ENCODE results near the gene TRIM4. TPM values are rescaled to one million over a fixed set of nuclear protein-coding genes. Genes with fewer than 3 reads are reported as not detected.
"Not testable (repeated sequence)": the region's sequence is repeated elsewhere in the genome, so short reads cannot be mapped to it uniquely, and the experiment has no call there.

TRIM4 gene
- total RNA-seq = 27.9 TPM
- polyA plus RNA-seq = 30.2 TPM

GRCh38 chr7:99918959-99919813 is at the start of gene TRIM4:
TSS of gene TRIM4 (minus strand) at chr7:99919530. CDS start at chr7:99919401, 129 bp downstream.
- H3K4me3 ChIP-seq (ENCODE audit: low read depth, low read length) = peak within 1 kb of the TSS; percentile 89
- WGBS = under 1% methylated on average over 81 of the region's 81 CpGs
- H3K36me3 ChIP-seq (ENCODE audit: insufficient read depth) = no peaks in the 10 kb centered on the region

GRCh38 chr7:99958564-99959227 is 39.4 kb upstream of the TRIM4 start:
- H3K27ac ChIP-seq (ENCODE audit: low read depth) = no peak overlapping the region
- 68% methylated on average over 9 of the region's 9 CpGs for WGBS
- DNase-seq (ENCODE audit: extremely low spot score) = no peak

More at GRCh38 chr7:99918959-99919813, at the start of gene TRIM4:
- H3K27ac ChIP-seq (ENCODE audit: low read depth) = peak within 1 kb of the TSS; percentile 89
- H3K4me1 ChIP-seq (ENCODE audit: insufficient read depth) = peaks cover 2% of the 10 kb centered on the region
- DNase-seq (ENCODE audit: extremely low spot score) = peak; percentile 50

GRCh38 chr7:99955247-99955646 is 35.9 kb upstream of the TRIM4 start:
- no peak overlapping the region for H3K4me3 ChIP-seq (ENCODE audit: low read depth, low read length)
- H3K27ac ChIP-seq (ENCODE audit: low read depth) = no peak overlapping the region
- no peaks in the 10 kb centered on the region for H3K4me1 ChIP-seq (ENCODE audit: insufficient read depth)
- DNase-seq (ENCODE audit: extremely low spot score) = no peak
- 83% methylated on average over 6 of the region's 6 CpGs for WGBS
- no peaks in the 10 kb centered on the region for H3K36me3 ChIP-seq (ENCODE audit: insufficient read depth)

More at GRCh38 chr7:99958564-99959227, 39.4 kb upstream of the TRIM4 start:
- H3K36me3 ChIP-seq (ENCODE audit: insufficient read depth) = no peaks in the 10 kb centered on the region
- no peak overlapping the region for H3K4me3 ChIP-seq (ENCODE audit: low read depth, low read length)
- no peaks in the 10 kb centered on the region for H3K4me1 ChIP-seq (ENCODE audit: insufficient read depth)

GRCh38 chr7:99954643-99955042 is 35.3 kb upstream of the TRIM4 start:
- not testable (repeated sequence) for H3K4me1 ChIP-seq (ENCODE audit: insufficient read depth); DNase-seq (ENCODE audit: extremely low spot score); H3K4me3 ChIP-seq (ENCODE audit: low read depth, low read length); H3K27ac ChIP-seq (ENCODE audit: low read depth); H3K36me3 ChIP-seq (ENCODE audit: insufficient read depth)
- 91% methylated on average over 7 of the region's 7 CpGs for WGBS

GRCh38 chr7:99953649-99954048 is 34.3 kb upstream of the TRIM4 start:
- Histone ChIP-seq H3K4me3 (ENCODE audit: low read depth, low read length) (no peak overlapping the region), H3K27ac (ENCODE audit: low read depth) (no peak overlapping the region), H3K4me1 (ENCODE audit: insufficient read depth) (no peaks in the 10 kb centered on the region), H3K36me3 (ENCODE audit: insufficient read depth) (no peaks in the 10 kb centered on the region)
- no peak for DNase-seq (ENCODE audit: extremely low spot score)
- 76% methylated on average over 3 of the region's 3 CpGs for WGBS

- H3K4me3 ChIP-seq (ENCODE audit: low read depth, low read length); DNase-seq (ENCODE audit: extremely low spot score); H3K27ac ChIP-seq (ENCODE audit: low read depth); H3K36me3 ChIP-seq (ENCODE audit: insufficient read depth); H3K4me1 ChIP-seq (ENCODE audit: insufficient read depth): not testable (repeated sequence)
- WGBS = 79% methylated on average over 4 of the region's 4 CpGs
Measured at GRCh38 chr7:99952649-99953048, 33.3 kb upstream of the TRIM4 start.

GRCh38 chr7:99950819-99951218 is 31.5 kb upstream of the TRIM4 start:
- not testable (repeated sequence) for H3K36me3 ChIP-seq (ENCODE audit: insufficient read depth); DNase-seq (ENCODE audit: extremely low spot score); H3K4me1 ChIP-seq (ENCODE audit: insufficient read depth); H3K27ac ChIP-seq (ENCODE audit: low read depth); H3K4me3 ChIP-seq (ENCODE audit: low read depth, low read length)
- 91% methylated on average over 6 of the region's 6 CpGs for WGBS

GRCh38 chr7:99949645-99950228 is 30.4 kb upstream of the TRIM4 start:
- H3K4me3 ChIP-seq (ENCODE audit: low read depth, low read length) = no peak overlapping the region
- 42% methylated on average over 3 of the region's 3 CpGs for WGBS
- no peaks in the 10 kb centered on the region for H3K36me3 ChIP-seq (ENCODE audit: insufficient read depth)
- H3K27ac ChIP-seq (ENCODE audit: low read depth) = no peak overlapping the region
- no peak for DNase-seq (ENCODE audit: extremely low spot score)
- no peaks in the 10 kb centered on the region for H3K4me1 ChIP-seq (ENCODE audit: insufficient read depth)

- WGBS = 85% methylated on average over 1 of the region's 1 CpG
- no peak overlapping the region for H3K4me3 ChIP-seq (ENCODE audit: low read depth, low read length)
- no peak for DNase-seq (ENCODE audit: extremely low spot score)
- no peaks in the 10 kb centered on the region for H3K36me3 ChIP-seq (ENCODE audit: insufficient read depth)
- H3K4me1 ChIP-seq (ENCODE audit: insufficient read depth) = no peaks in the 10 kb centered on the region
- H3K27ac ChIP-seq (ENCODE audit: low read depth) = no peak overlapping the region
Measured at GRCh38 chr7:99947608-99948007, 28.3 kb upstream of the TRIM4 start.

- Histone ChIP-seq H3K4me1 (ENCODE audit: insufficient read depth) (no peaks in the 10 kb centered on the region), H3K36me3 (ENCODE audit: insufficient read depth) (no peaks in the 10 kb centered on the region), H3K4me3 (ENCODE audit: low read depth, low read length) (no peak overlapping the region), H3K27ac (ENCODE audit: low read depth) (no peak overlapping the region)
- no peak for DNase-seq (ENCODE audit: extremely low spot score)
- WGBS = 55% methylated on average over 4 of the region's 4 CpGs
Measured at GRCh38 chr7:99944497-99945070, 25.3 kb upstream of the TRIM4 start.

- Histone ChIP-seq H3K27ac (ENCODE audit: low read depth) (no peak overlapping the region), H3K4me1 (ENCODE audit: insufficient read depth) (no peaks in the 10 kb centered on the region), H3K4me3 (ENCODE audit: low read depth, low read length) (no peak overlapping the region), H3K36me3 (ENCODE audit: insufficient read depth) (no peaks in the 10 kb centered on the region)
- 45% methylated on average over 14 of the region's 14 CpGs for WGBS
- no peak for DNase-seq (ENCODE audit: extremely low spot score)
Measured at GRCh38 chr7:99943641-99944496, 24.5 kb upstream of the TRIM4 start.

- no peak for DNase-seq (ENCODE audit: extremely low spot score)
- Histone ChIP-seq H3K27ac (ENCODE audit: low read depth) (no peak overlapping the region), H3K4me1 (ENCODE audit: insufficient read depth) (no peaks in the 10 kb centered on the region), H3K36me3 (ENCODE audit: insufficient read depth) (no peaks in the 10 kb centered on the region), H3K4me3 (ENCODE audit: low read depth, low read length) (no peak overlapping the region)
- WGBS = 74% methylated on average over 2 of the region's 2 CpGs
Measured at GRCh38 chr7:99938296-99938695, 19.0 kb upstream of the TRIM4 start.

- H3K4me3 ChIP-seq (ENCODE audit: low read depth, low read length); H3K4me1 ChIP-seq (ENCODE audit: insufficient read depth); H3K36me3 ChIP-seq (ENCODE audit: insufficient read depth); DNase-seq (ENCODE audit: extremely low spot score); H3K27ac ChIP-seq (ENCODE audit: low read depth): not testable (repeated sequence)
- WGBS = 36% methylated on average over 4 of the region's 4 CpGs
Measured at GRCh38 chr7:99935009-99935408, 15.7 kb upstream of the TRIM4 start.

Data from urinary bladder (tissue), 4 donors.